HG03064 (cell line): ENCODE measurements around the gene RBMS2.
"Not testable (repeated sequence)": the region's sequence is repeated elsewhere in the genome, so short reads cannot be mapped to it uniquely, and the experiment has no call there.

Source experiments
- ATAC-seq: cut with Tn5 transposase; IDR thresholded peaks from one replicate; pipeline ENCODE4 v1.9.1; 2021; ENCODE audit warnings: low read depth; ENCODE audit not compliant: unreplicated experiment

RBMS2 gene

GRCh38 chr12:56577248-56577647 is 55.6 kb downstream of the RBMS2 start:
- not testable (repeated sequence) for ATAC-seq

- no peak for ATAC-seq
These were observed 57.4 kb downstream of the RBMS2 start for GRCh38 chr12:56578983-56579546.

- no peak for ATAC-seq
These were observed 60.0 kb downstream of the RBMS2 start for GRCh38 chr12:56581418-56582145.

DNA sequence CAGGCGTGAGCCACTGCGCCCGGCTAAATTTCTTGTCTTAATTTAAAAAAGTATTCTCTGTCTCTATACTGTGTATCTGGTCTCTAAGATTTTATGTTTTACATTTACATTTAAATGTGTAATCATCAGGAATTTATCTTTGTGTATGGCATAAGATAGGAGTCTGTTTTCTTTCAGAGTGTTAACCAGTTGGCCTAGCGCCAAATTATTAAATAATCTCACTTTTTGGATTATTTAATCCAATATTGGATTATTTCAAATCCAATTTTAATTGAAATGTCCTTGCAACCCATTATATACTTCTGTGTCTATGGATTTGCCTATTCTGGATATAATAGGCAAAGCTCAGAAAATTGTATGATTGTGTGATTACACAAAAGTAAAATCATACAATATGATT is 63.5 kb downstream of the RBMS2 start:
- ATAC-seq: no peak

GRCh38 chr12:56589783-56590182 is 68.2 kb downstream of the RBMS2 start:
- no peak for ATAC-seq

- no peak for ATAC-seq
These were observed 68.7 kb downstream of the RBMS2 start for GRCh38 chr12:56590237-56590830.

DNA sequence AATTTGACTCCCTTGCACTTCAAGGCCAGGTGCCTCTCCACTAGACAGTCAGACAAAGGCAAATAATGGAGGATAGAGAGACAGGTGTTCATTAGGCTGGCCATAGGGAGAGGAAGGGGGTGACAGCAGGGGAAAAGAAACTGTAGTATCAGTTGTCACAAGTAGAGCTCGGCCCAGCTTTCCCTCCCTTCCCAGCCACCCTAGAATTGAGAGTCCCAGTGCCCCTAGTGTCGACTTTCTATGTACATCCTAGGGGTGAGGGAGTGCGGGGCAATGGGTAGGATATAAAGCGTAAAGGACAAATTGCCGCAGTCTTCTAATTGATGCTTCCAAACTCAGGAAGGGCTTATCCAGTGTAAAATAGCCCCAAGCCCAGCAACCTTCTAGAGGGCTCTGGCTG is 69.5 kb downstream of the RBMS2 start:
- ATAC-seq: no peak

DNA sequence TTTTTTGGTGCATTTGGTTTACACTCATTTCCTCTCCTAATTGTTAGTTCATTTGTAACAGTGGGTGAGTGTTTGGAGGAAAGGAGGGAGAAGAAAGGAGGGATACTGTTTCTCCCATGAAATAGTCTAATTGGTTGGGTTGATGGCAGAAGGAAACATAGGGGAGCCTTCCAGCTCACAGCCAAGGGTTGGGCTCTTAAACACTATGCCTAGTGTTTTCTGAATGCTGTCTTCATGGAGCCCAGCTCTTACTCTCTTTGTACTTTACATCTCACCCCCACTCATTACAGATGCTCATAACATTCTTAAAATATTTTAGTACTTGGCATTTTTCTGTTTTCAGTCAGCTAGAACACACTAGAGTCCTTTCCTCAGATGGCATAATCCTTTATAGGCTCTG is 70.3 kb downstream of the RBMS2 start:
- no peak for ATAC-seq

DNA sequence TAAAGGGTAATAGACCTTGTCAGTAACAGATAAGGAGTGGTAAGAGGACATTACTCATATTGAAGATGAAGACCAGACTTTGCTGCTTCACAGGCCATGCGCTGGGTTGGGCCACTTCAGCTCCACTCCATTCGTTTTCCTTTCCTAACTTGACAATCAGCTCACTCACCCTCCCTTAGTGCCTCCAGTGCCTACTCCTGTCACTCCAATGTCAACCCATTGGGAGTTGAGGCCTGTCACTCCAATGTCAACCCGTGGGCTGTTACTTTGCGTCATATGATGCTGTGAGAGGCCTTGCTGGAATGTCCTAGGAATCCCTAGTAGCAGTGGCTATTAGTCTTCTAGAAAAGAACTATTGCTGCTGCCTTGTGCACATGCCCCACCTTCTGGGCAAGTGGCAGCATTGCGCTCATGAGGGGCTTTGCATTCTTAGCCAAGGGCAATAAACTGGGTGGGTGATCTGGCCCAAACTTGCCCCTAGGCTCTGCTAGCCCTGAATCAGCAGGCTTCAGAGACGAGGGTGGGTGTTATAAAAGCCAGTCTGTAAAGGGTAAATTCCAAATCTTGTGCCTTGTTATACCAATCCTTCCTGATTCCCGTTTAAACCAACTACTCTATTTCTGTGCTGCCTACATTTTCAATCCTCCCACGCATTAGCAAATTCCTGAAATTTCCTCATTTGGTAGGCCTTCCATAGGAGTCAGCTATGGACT is 72.4 kb downstream of the RBMS2 start:
- no peak for ATAC-seq

GRCh38 chr12:56596815-56597214 is 75.2 kb downstream of the RBMS2 start:
- no peak for ATAC-seq

DNA sequence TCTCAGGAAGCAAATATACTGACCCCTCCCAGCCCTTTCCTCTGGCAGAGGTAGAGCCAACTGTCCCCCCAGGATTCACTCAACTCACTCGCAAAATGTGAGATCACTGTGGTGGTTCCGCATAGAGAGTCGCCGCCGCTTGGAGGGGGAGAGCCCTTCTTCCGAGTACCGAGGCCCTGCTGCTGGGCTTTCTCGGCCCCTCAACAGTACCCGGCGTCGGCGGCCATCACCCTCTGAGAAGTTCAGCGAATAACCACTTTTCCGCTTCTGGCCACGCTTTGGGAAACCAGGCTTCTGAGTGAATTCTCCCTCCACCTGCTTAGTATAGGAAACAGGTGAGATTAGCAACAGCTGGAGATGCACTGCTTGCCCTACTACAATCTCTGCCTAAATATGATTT is 77.4 kb downstream of the RBMS2 start:
- ATAC-seq: no peak

GRCh38 chr12:56599797-56600196 is 78.2 kb downstream of the RBMS2 start:
- no peak for ATAC-seq

GRCh38 chr12:56600753-56601152 is 79.1 kb downstream of the RBMS2 start:
- no peak for ATAC-seq

GRCh38 chr12:56601503-56601902 is 79.9 kb downstream of the RBMS2 start:
- no peak for ATAC-seq

DNA sequence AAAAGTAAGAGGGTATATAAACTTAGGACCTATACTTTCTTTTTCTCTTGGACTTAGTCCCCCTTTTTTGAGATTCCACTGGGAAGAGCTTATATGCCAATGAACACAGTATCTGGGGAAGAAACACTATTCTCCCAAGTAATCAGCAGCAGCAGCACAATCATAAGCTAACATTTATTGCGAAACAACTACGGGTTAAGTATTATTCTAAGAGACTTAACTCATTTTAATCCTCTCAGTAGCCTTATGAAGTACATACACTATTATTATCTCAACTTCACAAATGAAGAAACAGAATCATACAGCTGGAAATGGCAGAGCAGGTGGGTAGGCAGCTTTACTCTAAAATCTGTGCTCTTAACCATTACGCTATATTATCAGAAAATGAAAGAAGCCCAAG is 80.6 kb downstream of the RBMS2 start:
- ATAC-seq: no peak

GRCh38 chr12:56604355-56604754 is 82.7 kb downstream of the RBMS2 start:
- no peak for ATAC-seq

DNA sequence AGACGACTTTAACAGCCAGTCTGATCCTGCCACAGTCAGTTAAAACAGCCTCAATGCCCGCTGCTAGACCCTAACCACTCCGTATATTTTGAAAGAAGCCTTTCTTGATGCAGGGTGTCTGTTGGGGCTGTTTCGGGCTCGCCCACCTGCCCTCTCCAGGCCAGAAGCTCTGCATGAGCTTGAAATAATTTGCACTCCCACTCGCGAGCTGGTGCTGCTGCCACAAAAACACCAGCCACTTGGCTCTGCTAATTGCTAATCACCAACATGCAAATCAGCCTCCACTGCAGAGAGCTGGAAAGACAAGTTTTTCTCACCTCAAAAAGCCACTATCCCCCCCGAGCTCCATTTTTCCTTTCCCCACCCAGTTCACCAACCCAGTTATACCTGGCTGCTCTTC is 93.0 kb downstream of the RBMS2 start:
- ATAC-seq: no peak

- no peak for ATAC-seq
These were observed 94.6 kb downstream of the RBMS2 start for GRCh38 chr12:56616244-56616643.

DNA sequence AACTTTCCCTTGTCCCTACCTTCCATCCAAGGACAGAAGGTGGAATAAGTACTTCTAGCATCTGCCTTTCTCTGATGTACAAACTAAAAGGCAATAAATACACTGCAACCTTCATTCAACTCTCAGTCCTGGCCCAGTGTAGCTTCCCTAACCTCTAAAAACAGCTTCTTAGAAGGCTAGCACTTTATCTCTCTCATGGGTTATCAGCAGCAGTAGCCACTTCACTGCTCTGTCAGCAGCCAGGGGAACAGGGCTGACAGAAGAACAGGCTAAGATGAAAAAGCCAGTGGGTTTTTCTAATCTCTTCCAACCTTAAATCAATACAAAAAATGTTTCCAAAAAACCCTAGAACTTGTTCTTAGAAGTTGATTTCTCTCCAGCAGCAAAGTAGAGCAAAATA is 95.3 kb downstream of the RBMS2 start:
- ATAC-seq: no peak

DNA sequence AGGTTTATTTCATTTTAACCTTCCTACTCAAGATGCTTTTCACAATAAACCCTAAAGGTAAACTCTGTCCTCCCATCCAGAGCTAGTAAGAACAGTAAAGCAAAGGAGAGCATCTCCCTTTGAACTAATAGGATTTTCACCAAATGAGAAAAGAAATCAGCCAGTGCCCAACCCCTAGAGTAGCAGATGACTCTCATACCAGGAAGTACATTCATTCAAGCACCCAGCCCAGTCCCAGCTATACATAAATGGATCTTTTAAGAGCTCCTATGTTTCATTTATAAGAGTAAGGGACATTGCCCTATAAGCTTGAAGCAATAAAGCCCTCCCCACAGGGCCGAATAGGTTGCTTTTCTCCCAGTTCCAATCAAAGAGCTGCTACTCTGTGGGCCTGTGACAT is 100.9 kb downstream of the RBMS2 start:
- no peak for ATAC-seq

GRCh38 chr12:56626701-56627100 is 105.1 kb downstream of the RBMS2 start:
- no peak for ATAC-seq
